HEK293 (cell line): ENCODE results near the gene GDF7.
"Not testable (repeated sequence)": the region's sequence is repeated elsewhere in the genome, so short reads cannot be mapped to it uniquely, and the experiment has no call there.

Experiments
- CTCF ChIA-PET: fragments of 350-600 bp; formaldehyde crosslinking; extraction: SDS; loops from one replicate; lab custom pipeline; 2021; ENCODE audit warnings: antibody characterized with exemption; lab: Yijun Ruan, JAX
- POLR2A ChIA-PET: fragments of 300-600 bp; formaldehyde crosslinking; extraction: SDS; loops from one replicate; lab custom pipeline; 2020; ENCODE audit warnings: antibody characterized with exemption, inconsistent platforms; lab: Yijun Ruan, JAX
- H3K27ac ChIP-seq: fragments of 200-500 bp; sonication (Bioruptor generic); 2 replicates; pipeline ENCODE4 v1.5.1; 2014; ENCODE audit warnings: low read depth, low read length, control low read depth, inconsistent platforms; ENCODE audit errors: extremely low read depth
- H3K36me3 ChIP-seq, 2 experiments: fragments of 200-500 bp in 1 of 2; sonication (Bioruptor generic) in 1 of 2; 1 replicate in 1 of 2; 2 replicates in 1 of 2; pipeline ENCODE4 v1.5.1; 2014 to 2017; ENCODE audit warnings: inconsistent platforms in 2 of 2, low read length in 2 of 2; ENCODE audit not compliant: control insufficient read depth in 2 of 2, insufficient read depth in 1 of 2
- H3K4me1 ChIP-seq: fragments of 200-500 bp; sonication (Bioruptor generic); 2 replicates; pipeline ENCODE4 v1.5.1; 2014; ENCODE audit warnings: mild to moderate bottlenecking, low read length, inconsistent platforms; ENCODE audit not compliant: control insufficient read depth, insufficient read depth
- H3K4me3 ChIP-seq: 2 replicates; pipeline ENCODE4 v1.5.1; 2011; ENCODE audit warnings: low read depth, mild to moderate bottlenecking, control low read depth, low read length, moderate library complexity
- H3K9me3 ChIP-seq: fragments of 200-500 bp; sonication (Bioruptor generic); 2 replicates; pipeline ENCODE4 v1.5.1; 2014; ENCODE audit warnings: low read depth, low read length, inconsistent platforms; ENCODE audit not compliant: control insufficient read depth, insufficient read depth
- KLF8 ChIP-seq: fragments of 450-650 bp; formaldehyde crosslinking; IDR thresholded peaks from 2 replicates; pipeline ENCODE4 v1.5.1; 2016; ENCODE audit warnings: missing biosample characterization, missing genetic modification characterization
- MZF1 ChIP-seq: fragments of 450-650 bp; formaldehyde crosslinking; IDR thresholded peaks from 2 replicates; pipeline ENCODE4 v1.5.1; 2017; ENCODE audit warnings: missing biosample characterization, missing genetic modification characterization, borderline replicate concordance
- YY2 ChIP-seq: fragments of 450-650 bp; formaldehyde crosslinking; IDR thresholded peaks from 2 replicates; pipeline ENCODE4 v1.5.1; 2016; ENCODE audit warnings: missing biosample characterization, missing genetic modification characterization
- ZBTB20 ChIP-seq: fragments of 450-650 bp; formaldehyde crosslinking; IDR thresholded peaks from 2 replicates; pipeline ENCODE4 v1.5.1; 2016; ENCODE audit warnings: missing biosample characterization, missing genetic modification characterization
- ZNF112 ChIP-seq: fragments of 450-650 bp; formaldehyde crosslinking; IDR thresholded peaks from 2 replicates; pipeline ENCODE4 v1.5.0; 2017; ENCODE audit warnings: missing biosample characterization, missing genetic modification characterization
- ZNF114 ChIP-seq: fragments of 450-650 bp; formaldehyde crosslinking; IDR thresholded peaks from 2 replicates; pipeline ENCODE4 v1.5.0; 2017; ENCODE audit warnings: missing biosample characterization, missing genetic modification characterization
- ZNF121 ChIP-seq: fragments of 450-650 bp; formaldehyde crosslinking; IDR thresholded peaks from 2 replicates; pipeline ENCODE4 v1.5.1; 2016; ENCODE audit warnings: missing biosample characterization, missing genetic modification characterization
- ZNF146 ChIP-seq: fragments of 450-650 bp; formaldehyde crosslinking; IDR thresholded peaks from 2 replicates; pipeline ENCODE4 v1.5.1; 2016; ENCODE audit warnings: missing biosample characterization, missing genetic modification characterization
- ZNF274 ChIP-seq, 2 experiments: fragments of 200-500 bp in 1 of 2; fragments of 450-650 bp in 1 of 2; sonication (Bioruptor generic) in 1 of 2; formaldehyde crosslinking in 1 of 2; IDR thresholded peaks; 2 replicates each; pipeline versions ENCODE4 v1.5.1 to v1.6.1; 2014 to 2016; ENCODE audit warnings: borderline replicate concordance in 1 of 2, inconsistent platforms in 1 of 2, low read length in 1 of 2, missing biosample characterization in 1 of 2, missing genetic modification characterization in 1 of 2
- ZNF324 ChIP-seq: fragments of 450-650 bp; formaldehyde crosslinking; IDR thresholded peaks from 2 replicates; pipeline ENCODE4 v1.5.1; 2016; ENCODE audit warnings: missing biosample characterization, missing genetic modification characterization
- ZNF366 ChIP-seq: fragments of 450-650 bp; formaldehyde crosslinking; conservative IDR thresholded peaks from 2 replicates; pipeline ENCODE4 v1.5.1; 2016; ENCODE audit warnings: missing biosample characterization, missing genetic modification characterization
- ZNF514 ChIP-seq: fragments of 450-650 bp; formaldehyde crosslinking; IDR thresholded peaks from 2 replicates; pipeline ENCODE4 v1.5.1; 2016; ENCODE audit warnings: missing biosample characterization, missing genetic modification characterization
- ZNF596 ChIP-seq: fragments of 450-650 bp; IDR thresholded peaks from 2 replicates; pipeline ENCODE4 v1.5.0; 2018; ENCODE audit warnings: missing biosample characterization, mild to moderate bottlenecking, missing genetic modification characterization, moderate library complexity
- ZSCAN23 ChIP-seq: fragments of 450-650 bp; formaldehyde crosslinking; IDR thresholded peaks from 2 replicates; pipeline ENCODE4 v1.5.1; 2016; ENCODE audit warnings: missing biosample characterization, missing genetic modification characterization
- TF ChIP-seq, protein P1 (sequence below): fragments of 450-650 bp; formaldehyde crosslinking; IDR thresholded peaks from 2 replicates; pipeline ENCODE4 v1.5.1; 2016; ENCODE audit warnings: missing biosample characterization, missing genetic modification characterization
- TF ChIP-seq, protein P2 (sequence below): fragments of 450-650 bp; formaldehyde crosslinking; IDR thresholded peaks from 2 replicates; pipeline ENCODE4 v1.5.1; 2016; ENCODE audit warnings: missing biosample characterization, missing genetic modification characterization, low read depth

GDF7 gene

DNA sequence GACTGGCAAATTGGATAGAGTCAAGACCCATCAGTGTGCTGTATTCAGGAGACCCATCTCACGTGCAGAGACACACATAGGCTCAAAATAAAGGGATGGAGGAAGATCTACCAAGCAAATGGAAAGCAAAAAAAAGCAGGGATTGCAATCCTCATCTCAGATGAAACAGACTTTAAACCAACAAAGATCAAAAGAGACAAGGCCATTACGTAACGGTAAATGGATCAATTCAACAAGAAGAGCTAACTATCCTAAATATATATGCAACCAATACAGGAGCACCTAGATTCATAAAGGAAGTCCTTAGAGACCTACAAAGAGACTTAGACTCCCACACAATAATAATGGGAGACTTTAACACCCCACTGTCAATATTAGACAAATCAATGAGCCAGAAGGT lies 46.6 kb downstream of the GDF7 start:
- H3K4me1 ChIP-seq, H3K4me3 ChIP-seq, H3K9me3 ChIP-seq, H3K36me3 ChIP-seq, H3K27ac ChIP-seq, POLR2A ChIA-PET, CTCF ChIA-PET: not testable (repeated sequence)

DNA sequence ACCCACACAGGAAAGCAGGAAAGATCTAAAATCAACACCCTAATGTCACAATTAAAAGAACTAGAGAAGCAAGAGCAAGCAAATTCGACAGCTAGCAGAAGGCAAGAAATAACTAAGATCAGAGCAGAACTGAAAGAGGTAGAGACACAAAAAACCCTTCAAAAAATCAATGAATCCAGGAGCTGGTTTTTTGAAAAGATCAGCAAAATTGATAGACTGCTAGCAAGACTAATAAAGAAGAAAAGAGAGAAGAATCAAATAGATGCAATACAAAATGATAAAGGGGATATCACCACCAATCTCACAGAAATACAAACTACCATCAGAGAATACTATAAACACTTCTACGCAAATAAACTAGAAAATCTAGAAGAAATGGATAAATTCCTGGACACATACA lies 47.5 kb downstream of the GDF7 start:
- H3K27ac ChIP-seq, H3K9me3 ChIP-seq, H3K4me1 ChIP-seq, H3K36me3 ChIP-seq, POLR2A ChIA-PET, CTCF ChIA-PET, H3K4me3 ChIP-seq: not testable (repeated sequence)

DNA sequence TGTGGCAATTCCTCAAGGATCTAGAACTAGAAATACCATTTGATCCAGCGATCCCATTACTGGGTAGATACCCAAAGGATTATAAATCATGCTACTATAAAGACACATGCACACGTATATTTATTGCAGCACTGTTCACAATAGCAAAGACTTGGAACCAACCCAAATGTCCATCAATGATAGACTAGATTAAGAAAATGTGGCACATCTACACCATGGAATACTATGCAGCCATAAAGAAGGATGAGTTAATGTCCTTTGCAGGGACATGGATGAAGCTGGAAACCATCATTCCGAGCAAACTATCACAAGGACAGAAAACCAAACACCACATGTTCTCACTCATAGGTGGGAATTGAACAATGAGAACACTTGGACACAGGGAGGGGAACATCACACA lies 49.2 kb downstream of the GDF7 start:
- H3K27ac ChIP-seq, H3K9me3 ChIP-seq, H3K4me3 ChIP-seq, H3K4me1 ChIP-seq, POLR2A ChIA-PET, CTCF ChIA-PET, H3K36me3 ChIP-seq: not testable (repeated sequence)
- TF ChIP-seq ZNF146 (tag by site-specific recombination) = 0 out of 2 replicates have a peak, but pooled peaks have one; percentile 63

DNA sequence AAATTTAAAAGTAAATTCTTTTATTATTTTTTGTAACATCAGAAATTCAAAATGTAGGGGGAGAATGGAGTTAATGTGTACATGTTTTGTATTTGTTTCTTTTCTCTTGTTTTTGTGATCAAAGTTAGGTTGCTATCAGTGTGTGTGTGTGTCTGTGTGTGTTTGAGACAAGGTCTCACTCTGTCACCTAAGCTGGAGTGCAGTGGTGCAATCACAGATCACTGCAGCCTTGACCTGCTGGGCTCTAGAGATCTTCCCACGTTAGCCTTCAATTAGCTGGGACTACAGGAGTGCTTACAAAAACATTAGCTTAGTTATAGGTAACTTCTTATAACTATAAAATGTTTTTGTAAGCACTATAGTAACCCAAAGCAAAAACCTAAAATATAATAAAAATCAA lies 50.7 kb downstream of the GDF7 start:
- H3K9me3 ChIP-seq = no peaks in the 10 kb centered on the region
- no peak overlapping the region for H3K4me3 ChIP-seq
- POLR2A ChIA-PET = no interaction called here
- no peaks in the 10 kb centered on the region for H3K4me1 ChIP-seq
- H3K36me3 ChIP-seq = no peaks in the 10 kb centered on the region
- CTCF ChIA-PET = interaction anchor here (0.9 kb wide), 1 partner anchor 246 kb away, joined by 4 read pairs; no protein-coding TSS in a partner anchor
- H3K27ac ChIP-seq = no peak overlapping the region
- TF ChIP-seq, protein P1, sequence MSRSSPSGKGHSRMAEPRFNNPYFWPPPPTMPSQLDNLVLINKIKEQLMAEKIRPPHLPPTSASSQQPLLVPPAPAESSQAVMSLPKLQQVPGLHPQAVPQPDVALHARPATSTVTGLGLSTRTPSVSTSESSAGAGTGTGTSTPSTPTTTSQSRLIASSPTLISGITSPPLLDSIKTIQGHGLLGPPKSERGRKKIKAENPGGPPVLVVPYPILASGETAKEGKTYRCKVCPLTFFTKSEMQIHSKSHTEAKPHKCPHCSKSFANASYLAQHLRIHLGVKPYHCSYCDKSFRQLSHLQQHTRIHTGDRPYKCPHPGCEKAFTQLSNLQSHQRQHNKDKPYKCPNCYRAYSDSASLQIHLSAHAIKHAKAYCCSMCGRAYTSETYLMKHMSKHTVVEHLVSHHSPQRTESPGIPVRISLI = no peak
- TF ChIP-seq ZBTB20 (tag by site-specific recombination) (no peak), ZNF324 (tag by site-specific recombination) (no peak), YY2 (no peak), ZNF596 (tag by site-specific recombination) (no peak), ZSCAN23 (tag by site-specific recombination) (no peak), ZNF112 (tag by site-specific recombination) (no peak), KLF8 (no peak), ZNF514 (no peak), ZNF366 (no peak), ZNF121 (no peak), ZNF274 (IDR thresholded peaks at IDR 0.05; ENCODE audit: low read length) (no peak), ZNF274 (tag by site-specific recombination; IDR thresholded peaks at IDR 0.05; ENCODE audit: borderline replicate concordance) (no peak), ZNF114 (tag by site-specific recombination) (no peak), MZF1 (tag by site-specific recombination) (no peak)
- TF ChIP-seq, protein P2, sequence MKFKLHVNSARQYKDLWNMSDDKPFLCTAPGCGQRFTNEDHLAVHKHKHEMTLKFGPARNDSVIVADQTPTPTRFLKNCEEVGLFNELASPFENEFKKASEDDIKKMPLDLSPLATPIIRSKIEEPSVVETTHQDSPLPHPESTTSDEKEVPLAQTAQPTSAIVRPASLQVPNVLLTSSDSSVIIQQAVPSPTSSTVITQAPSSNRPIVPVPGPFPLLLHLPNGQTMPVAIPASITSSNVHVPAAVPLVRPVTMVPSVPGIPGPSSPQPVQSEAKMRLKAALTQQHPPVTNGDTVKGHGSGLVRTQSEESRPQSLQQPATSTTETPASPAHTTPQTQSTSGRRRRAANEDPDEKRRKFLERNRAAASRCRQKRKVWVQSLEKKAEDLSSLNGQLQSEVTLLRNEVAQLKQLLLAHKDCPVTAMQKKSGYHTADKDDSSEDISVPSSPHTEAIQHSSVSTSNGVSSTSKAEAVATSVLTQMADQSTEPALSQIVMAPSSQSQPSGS (tag by site-specific recombination) = no peak
- TF ChIP-seq, all 188 proteins: peak for 0
